Mucosa of descending colon (tissue), 3 donors: ENCODE measurements around the gene VEZF1. TPM values are rescaled to one million over a fixed set of nuclear protein-coding genes. Genes with fewer than 3 reads are reported as not detected.

Experiments
- ATAC-seq: fragments of 200-7000 bp; cut with Tn5 transposase; one replicate; pipeline ENCODE4 v1.9.1; 2020; ENCODE audit warnings: mild to moderate bottlenecking, moderate library complexity
- DNase-seq, 3 donors: peaks; one replicate each; pipeline ENCODE4 v3.0.0-alpha.2; 2020
- H3K36me3 ChIP-seq: fragments of 200-600 bp; one replicate; pipeline ENCODE4 v1.8.0; 2021; ENCODE audit warnings: low read depth, mild to moderate bottlenecking
- H3K4me1 ChIP-seq: fragments of 200-600 bp; one replicate; pipeline ENCODE4 v1.8.0; 2021; ENCODE audit warnings: low read depth, mild to moderate bottlenecking
- H3K4me3 ChIP-seq: fragments of 200-600 bp; one replicate; pipeline ENCODE4 v1.8.0; 2021; ENCODE audit warnings: mild to moderate bottlenecking
- H3K9me3 ChIP-seq: fragments of 200-600 bp; one replicate; pipeline ENCODE4 v1.8.0; 2021; ENCODE audit warnings: mild to moderate bottlenecking
- CTCF ChIP-seq: fragments of 200-600 bp; IDR thresholded peaks from one replicate; pipeline ENCODE4 v1.8.0; 2022; ENCODE audit warnings: antibody characterized with exemption, mild to moderate bottlenecking
- intact Hi-C, 2 donors: fragments of 100-400 bp; cut with DNase I in 1 of 2; cut with micrococcal nuclease in 1 of 2; formaldehyde crosslinking; loops; one replicate each; pipeline versions ENCODE4 v1.11.0 to v1.11.1; 2022; cut with DNase I, micrococcal nuclease
- total RNA-seq, 3 donors: library from RNA; stranded (reverse); fragmentation: NEBNext Ultra II Directional in 2 of 3; extraction: Animal tissue kit (Norgen Biotek cat#: 25700) in 2 of 3; gene quantifications; one replicate each; pipeline versions ENCODE4 v1.2.1 to v1.2.4, GENCODE V29; 2021 to 2023
- donor health status: DM: no; HTN: no; CAD: no; lungs with moderate emphysema.
- donor health status: DM: no; HTN: no; CAD: no.
- donor health status: DM: no; HTN: yes; CAD: no.

The VEZF1 gene
- total RNA-seq, 3 donors from 2014 or later = 48.1 to 107 (median 48.9) TPM

GRCh38 chr17:57972151-57972550 is 15.9 kb downstream of the VEZF1 start:
- DNase-seq (no peak), ATAC-seq (no peak)
- no peaks in the 10 kb centered on the region for H3K9me3 ChIP-seq
- H3K4me1 ChIP-seq = no peaks in the 10 kb centered on the region
- no peak overlapping the region for H3K4me3 ChIP-seq
- TF ChIP-seq CTCF = no peak
- intact Hi-C loops = no loop called here
- no peaks in the 10 kb centered on the region for H3K36me3 ChIP-seq

GRCh38 chr17:57971572-57971971 is 16.5 kb downstream of the VEZF1 start:
- no peak for ATAC-seq
- Histone ChIP-seq H3K9me3 (no peaks in the 10 kb centered on the region), H3K4me3 (no peak overlapping the region), H3K36me3 (no peaks in the 10 kb centered on the region), H3K4me1 (no peaks in the 10 kb centered on the region)
- DNase-seq = no peak
- intact Hi-C loops = no loop called here
- TF ChIP-seq CTCF = no peak

GRCh38 chr17:57970710-57971109 is 17.3 kb downstream of the VEZF1 start:
- Histone ChIP-seq H3K4me3 (no peak overlapping the region), H3K36me3 (no peaks in the 10 kb centered on the region), H3K9me3 (no peaks in the 10 kb centered on the region), H3K4me1 (no peaks in the 10 kb centered on the region)
- intact Hi-C loops = no loop called here
- TF ChIP-seq CTCF = no peak
- DNase-seq = no peak
- ATAC-seq = peak; percentile 44

GRCh38 chr17:57968456-57968855 is 19.6 kb downstream of the VEZF1 start:
- Histone ChIP-seq H3K4me3 (no peak overlapping the region), H3K9me3 (no peaks in the 10 kb centered on the region), H3K4me1 (no peaks in the 10 kb centered on the region), H3K36me3 (no peaks in the 10 kb centered on the region)
- intact Hi-C loops = no loop called here
- ATAC-seq (no peak), DNase-seq (no peak)
- TF ChIP-seq CTCF = no peak

- Histone ChIP-seq H3K4me1 (no peaks in the 10 kb centered on the region), H3K36me3 (no peaks in the 10 kb centered on the region), H3K4me3 (no peak overlapping the region), H3K9me3 (no peaks in the 10 kb centered on the region)
- ATAC-seq (no peak), DNase-seq (no peak)
- intact Hi-C loops = no loop called here
- no peak for TF ChIP-seq CTCF
Observed at GRCh38 chr17:57966875-57967274, 21.2 kb downstream of the VEZF1 start.

GRCh38 chr17:57966246-57966645 is 21.8 kb downstream of the VEZF1 start:
- ATAC-seq (no peak), DNase-seq (no peak)
- no peak for TF ChIP-seq CTCF
- H3K4me3 ChIP-seq = no peak overlapping the region
- H3K4me1 ChIP-seq = no peaks in the 10 kb centered on the region
- H3K9me3 ChIP-seq = no peaks in the 10 kb centered on the region
- H3K36me3 ChIP-seq = no peaks in the 10 kb centered on the region
- intact Hi-C loops = no loop called here
